Peyer's patch (tissue), 4 donors: Measurements from ENCODE around the gene HRH1. TPM values are rescaled to one million over a fixed set of nuclear protein-coding genes. Genes with fewer than 3 reads are reported as not detected.
A peak's percentile ranks its signal among the peaks of the same experiment; 100 is the strongest.
"Not testable (repeated sequence)": the region's sequence is repeated elsewhere in the genome, so short reads cannot be mapped to it uniquely, and the experiment has no call there.

Experiments used
- DNase-seq, 3 donors: peaks; one replicate each; pipeline ENCODE4 v3.0.0-alpha.2; 2017 to 2019
- H3K27ac ChIP-seq, 4 donors: fragments of 200-600 bp; sonication (generic); one replicate each; pipeline ENCODE4 v1.5.1; 2016 to 2019
- H3K27me3 ChIP-seq, 2 donors: fragments of 200-600 bp; sonication (generic); one replicate each; pipeline ENCODE4 v1.5.1; 2019
- H3K36me3 ChIP-seq, 3 donors: fragments of 200-600 bp; sonication (generic); one replicate each; pipeline ENCODE4 v1.5.1; 2016 to 2019
- H3K4me1 ChIP-seq, 4 donors: fragments of 200-600 bp; sonication (generic); one replicate each; pipeline ENCODE4 v1.5.1; 2016 to 2019
- H3K4me3 ChIP-seq, 4 donors: fragments of 200-600 bp; sonication (generic); 1 replicate in 3 of 4; 2 replicates in 1 of 4; pipeline ENCODE4 v1.5.1; 2016 to 2019; ENCODE audit warnings: mild to moderate bottlenecking in 1 of 4
- H3K9me3 ChIP-seq, 4 donors: fragments of 200-600 bp; sonication (generic); one replicate each; pipeline ENCODE4 v1.5.1; 2016 to 2019; ENCODE audit warnings: mild to moderate bottlenecking in 1 of 4
- CTCF ChIP-seq, 6 experiments: fragments of 450-650 bp in 4 of 6; fragments of 200-600 bp in 2 of 6; sonication (generic) in 1 of 6; IDR thresholded peaks; one replicate each; pipeline ENCODE4 v1.5.1; 2017 to 2019; ENCODE audit warnings: antibody characterized with exemption in 6 of 6, mild to moderate bottlenecking in 3 of 6, moderate library complexity in 1 of 6
- POLR2A ChIP-seq, 2 donors: fragments of 450-650 bp; IDR thresholded peaks; one replicate each; pipeline ENCODE4 v1.5.1; 2017; ENCODE audit warnings: antibody characterized with exemption in 2 of 2, mild to moderate bottlenecking in 2 of 2, moderate library complexity in 2 of 2
- total RNA-seq, 4 donors: library from RNA; depleted of rRNA; stranded (reverse); fragments of >200 nt; gene quantifications; one replicate each; pipeline ENCODE4 v1.1.0, GENCODE V29; 2016

Gene HRH1
- total RNA-seq, 4 donors from 2014 or later = 1.7 to 13.7 (median 7.3) TPM

- Histone ChIP-seq H3K4me3 (no peak overlapping the region), H3K9me3 (no peaks in the 10 kb centered on the region), H3K4me1 (no peaks in the 10 kb centered on the region), H3K36me3 (no peaks in the 10 kb centered on the region), H3K27me3 (no peaks in the 10 kb centered on the region), H3K27ac (no peak overlapping the region)
- no peak for TF ChIP-seq POLR2A (IDR thresholded peaks at IDR 0.05)
- TF ChIP-seq CTCF (IDR thresholded peaks at IDR 0.05) = no peak
- no peak for DNase-seq
These were observed 22.9 kb upstream of the HRH1 start for GRCh38 chr3:11131371-11131770.

GRCh38 chr3:11131886-11132285 lies 22.4 kb upstream of the HRH1 start:
- not testable (repeated sequence) for H3K36me3 ChIP-seq

GRCh38 chr3:11132861-11133260 lies 21.4 kb upstream of the HRH1 start:
- no peak for DNase-seq
- Histone ChIP-seq H3K9me3 (no peaks in the 10 kb centered on the region), H3K27ac (no peak overlapping the region), H3K4me3 (no peak overlapping the region), H3K27me3 (no peaks in the 10 kb centered on the region), H3K4me1 (no peaks in the 10 kb centered on the region), H3K36me3 (no peaks in the 10 kb centered on the region)
- TF ChIP-seq CTCF (IDR thresholded peaks at IDR 0.05) (no peak), POLR2A (IDR thresholded peaks at IDR 0.05) (no peak)

More at GRCh38 chr3:11131886-11132285, 22.4 kb upstream of the HRH1 start:
- not testable (repeated sequence) for H3K4me3 ChIP-seq, H3K9me3 ChIP-seq, H3K27me3 ChIP-seq, DNase-seq, H3K27ac ChIP-seq, H3K4me1 ChIP-seq

- H3K27me3 ChIP-seq = no peaks in the 10 kb centered on the region
- TF ChIP-seq CTCF (IDR thresholded peaks at IDR 0.05) = no peak
- TF ChIP-seq POLR2A (IDR thresholded peaks at IDR 0.05) = no peak
- no peaks in the 10 kb centered on the region for H3K36me3 ChIP-seq
- peaks cover 0 to 7% (median 0%) of the 10 kb centered on the region in 4 donors for H3K4me1 ChIP-seq
- DNase-seq = no peak
- H3K9me3 ChIP-seq = no peaks in the 10 kb centered on the region
- no peak overlapping the region for H3K4me3 ChIP-seq
- H3K27ac ChIP-seq = no peak overlapping the region
These were observed 19.5 kb upstream of the HRH1 start for GRCh38 chr3:11134794-11135193.

GRCh38 chr3:11136116-11136515 lies 18.2 kb upstream of the HRH1 start:
- Histone ChIP-seq H3K27me3 (no peaks in the 10 kb centered on the region), H3K9me3 (no peaks in the 10 kb centered on the region), H3K27ac (peak overlapping the region in 1 of 4 donors; percentile 55), H3K36me3 (no peaks in the 10 kb centered on the region), H3K4me1 (peaks cover 0 to 21% (median 3%) of the 10 kb centered on the region in 4 donors), H3K4me3 (no peak overlapping the region)
- DNase-seq = no peak
- TF ChIP-seq CTCF (IDR thresholded peaks at IDR 0.05) (no peak), POLR2A (IDR thresholded peaks at IDR 0.05) (no peak)

GRCh38 chr3:11136830-11137626 lies 17.3 kb upstream of the HRH1 start:
- DNase-seq = peak in 1 of 3 donors; percentile 50
- peak overlapping the region in 1 of 4 donors; percentile 55 for H3K27ac ChIP-seq
- no peaks in the 10 kb centered on the region for H3K9me3 ChIP-seq
- H3K27me3 ChIP-seq = no peaks in the 10 kb centered on the region
- TF ChIP-seq CTCF (IDR thresholded peaks at IDR 0.05) (no peak), POLR2A (IDR thresholded peaks at IDR 0.05) (no peak)
- H3K4me3 ChIP-seq = no peak overlapping the region
- H3K4me1 ChIP-seq = peaks cover 0 to 22% (median 3%) of the 10 kb centered on the region in 4 donors
- no peaks in the 10 kb centered on the region for H3K36me3 ChIP-seq
